GM21360 (cell line): ENCODE data around the gene EFL1.

Source experiments
- ATAC-seq: cut with Tn5 transposase; IDR thresholded peaks from one replicate; pipeline ENCODE4 v1.9.1; 2021; ENCODE audit warnings: mild to moderate bottlenecking, moderate library complexity; ENCODE audit not compliant: unreplicated experiment

EFL1 gene

GRCh38 chr15:82086243-82086995, 176.1 kb downstream of the EFL1 start:
- ATAC-seq, result no peak

- ATAC-seq, result no peak
Measured at GRCh38 chr15:82081914-82082762, 180.4 kb downstream of the EFL1 start.

- ATAC-seq, result no peak
Measured at GRCh38 chr15:82080774-82081173, 181.8 kb downstream of the EFL1 start.
